SK-N-SH (cell line): ENCODE measurements around the gene GPR146. TPM values are rescaled to one million over a fixed set of nuclear protein-coding genes. Genes with fewer than 3 reads are reported as not detected.

Experiments
- CTCF ChIA-PET: fragments of 300-600, 350-600 bp; formaldehyde crosslinking; extraction: SDS; loops from one replicate; lab custom pipeline; 2021; lab: Yijun Ruan, JAX
- POLR2A ChIA-PET: fragments of 350-600 bp; sonication (Branson Sonifier 250); formaldehyde crosslinking; extraction: SDS; loops from one replicate; lab custom pipeline; 2020; ENCODE audit warnings: antibody characterized with exemption, inconsistent platforms; lab: Yijun Ruan, JAX
- DNase-seq: peaks from one replicate; pipeline ENCODE4 v3.0.0; 2012
- H2AFZ ChIP-seq: fragments of 200-600 bp; sonication (generic); 2 replicates; pipeline ENCODE4 v1.8.1; 2016; ENCODE audit warnings: antibody characterized with exemption, mild to moderate bottlenecking, low read depth
- H3F3A ChIP-seq: fragments of 200-600 bp; sonication (generic); replicated peaks from 2 replicates; pipeline ENCODE3; 2016; ENCODE audit warnings: antibody characterized with exemption, mild to moderate bottlenecking; ENCODE audit not compliant: insufficient read depth
- H3K27ac ChIP-seq, 2 experiments: fragments of 200-500 bp in 1 of 2; fragments of 200-600 bp in 1 of 2; sonication (Bioruptor generic) in 1 of 2; sonication (generic), shearing (Covaris generic) in 1 of 2; 2 replicates each; pipeline versions ENCODE4 v1.5.1 to v1.6.1; 2014 to 2016; ENCODE audit warnings: low read depth in 2 of 2, inconsistent platforms in 1 of 2, low read length in 1 of 2, mild to moderate bottlenecking in 1 of 2, mixed read lengths in 1 of 2
- H3K27me3 ChIP-seq: fragments of 200-600 bp; sonication (generic), shearing (Covaris generic); 2 replicates; pipeline ENCODE4 v1.6.1; 2016; ENCODE audit warnings: mixed run types; ENCODE audit not compliant: insufficient read depth
- H3K36me3 ChIP-seq, 2 experiments: fragments of 200-500 bp in 1 of 2; fragments of 200-600 bp in 1 of 2; sonication (Bioruptor generic) in 1 of 2; sonication (generic) in 1 of 2; replicated peaks in 1 of 2; 2 replicates each; pipeline versions ENCODE3 to v1.5.1; 2014 to 2016; ENCODE audit warnings: low read length in 1 of 2, mild to moderate bottlenecking in 1 of 2; ENCODE audit not compliant: insufficient read depth in 2 of 2, control insufficient read depth in 1 of 2
- H3K4me1 ChIP-seq, 2 experiments: fragments of 200-500 bp in 1 of 2; fragments of 200-600 bp in 1 of 2; sonication (Bioruptor generic) in 1 of 2; sonication (generic), shearing (Covaris generic) in 1 of 2; 2 replicates each; pipeline versions ENCODE4 v1.5.1 to v1.6.1; 2014 to 2016; ENCODE audit warnings: low read depth in 1 of 2, low read length in 1 of 2, mixed run types in 1 of 2; ENCODE audit not compliant: insufficient read depth in 2 of 2, control insufficient read depth in 1 of 2
- H3K4me2 ChIP-seq: fragments of 200-600 bp; sonication (generic), shearing (Covaris generic); 2 replicates; pipeline ENCODE4 v1.6.1; 2017; ENCODE audit warnings: mixed run types
- H3K4me3 ChIP-seq, 2 experiments: fragments of 200-500 bp in 1 of 2; fragments of 200-600 bp in 1 of 2; sonication (Bioruptor generic) in 1 of 2; sonication (generic), shearing (Covaris generic) in 1 of 2; 2 replicates each; pipeline versions ENCODE4 v1.5.1 to v1.8.1; 2014 to 2016; ENCODE audit warnings: low read depth in 2 of 2, inconsistent platforms in 1 of 2, low read length in 1 of 2, mild to moderate bottlenecking in 1 of 2, mixed read lengths in 1 of 2, moderate library complexity in 1 of 2
- H3K79me2 ChIP-seq: fragments of 200-600 bp; sonication (generic); 2 replicates; pipeline ENCODE4 v1.8.1; 2017; ENCODE audit warnings: mild to moderate bottlenecking; ENCODE audit not compliant: insufficient read depth
- H3K9ac ChIP-seq: fragments of 200-600 bp; sonication (generic); 2 replicates; pipeline ENCODE4 v1.6.1; 2017; ENCODE audit warnings: mixed run types
- H3K9me2 ChIP-seq: fragments of 200-600 bp; sonication (generic); 2 replicates; pipeline ENCODE4 v1.6.1; 2017; ENCODE audit warnings: mixed run types
- H3K9me3 ChIP-seq: fragments of 200-600 bp; sonication (generic); 2 replicates; pipeline ENCODE4 v1.6.1; 2017; ENCODE audit warnings: mixed run types, mild to moderate bottlenecking, moderate library complexity
- H4K20me1 ChIP-seq: fragments of 200-600 bp; sonication (generic); 2 replicates; pipeline ENCODE4 v1.6.1; 2017; ENCODE audit warnings: mild to moderate bottlenecking, mixed run types; ENCODE audit not compliant: insufficient read depth
- CHD2 ChIP-seq: fragments of 150-350 bp; IDR thresholded peaks from 2 replicates; pipeline ENCODE4 v1.6.1; 2018; ENCODE audit warnings: low read length; ENCODE audit not compliant: partially characterized antibody
- EP300 ChIP-seq, 2 experiments: IDR thresholded peaks; 2 replicates each; pipeline versions ENCODE4 v1.4.0 to v1.6.1; 2012; ENCODE audit warnings: borderline replicate concordance in 1 of 2, low read depth in 1 of 2, low read length in 1 of 2
- EZH2phosphoT487 ChIP-seq: fragments of 200-600 bp; sonication (generic); IDR thresholded peaks from 2 replicates; pipeline ENCODE4 v1.6.1; 2017; ENCODE audit warnings: low read depth, mixed run types, mild to moderate bottlenecking, antibody characterized with exemption, moderate library complexity, borderline replicate concordance
- GATA2 ChIP-seq: sonication (generic); formaldehyde crosslinking; IDR thresholded peaks from 2 replicates; pipeline ENCODE4 v1.5.0; 2020; ENCODE audit warnings: mild to moderate bottlenecking, missing genetic modification reagents
- MEF2A ChIP-seq: IDR thresholded peaks from 2 replicates; pipeline ENCODE4 v1.4.0; 2012; ENCODE audit warnings: low read depth, borderline replicate concordance
- NFIC ChIP-seq: IDR thresholded peaks from 2 replicates; pipeline ENCODE4 v1.4.0; 2012; ENCODE audit warnings: borderline replicate concordance
- NRF1 ChIP-seq: IDR thresholded peaks from 2 replicates; pipeline ENCODE4 v1.6.1; 2012; ENCODE audit warnings: low read depth, mild to moderate bottlenecking, low read length
- RFX5 ChIP-seq: IDR thresholded peaks from 2 replicates; pipeline ENCODE4 v1.6.1; 2012; ENCODE audit warnings: mild to moderate bottlenecking, improper control_type of control experiment, low read length
- YY1 ChIP-seq: IDR thresholded peaks from 2 replicates; pipeline ENCODE4 v1.4.0; 2012; ENCODE audit warnings: low read depth, mild to moderate bottlenecking
- WGBS: methylation state at CpG from one replicate; pipeline ENCODE4 v1.1.6; 2017; ENCODE audit warnings: low lambda C conversion rate; 5-methylcytosine and 5-hydroxymethylcytosine counted together
- polyA plus RNA-seq, 3 experiments: library from polyadenylated mRNA; depleted of rRNA; stranded (reverse); fragments of >200 nt; gene quantifications; 2 replicates each; pipeline ENCODE4 v1.2.3, GENCODE V29; 2012
- TF ChIP-seq, protein P1 (sequence below): IDR thresholded peaks from 2 replicates; pipeline ENCODE4 v1.4.0; 2012; ENCODE audit warnings: low read depth, borderline replicate concordance
- TF ChIP-seq, protein P2 (sequence below): fragments of 200-600 bp; sonication (generic); IDR thresholded peaks from 2 replicates; pipeline ENCODE4 v1.6.1; 2017; ENCODE audit warnings: antibody characterized with exemption, mild to moderate bottlenecking, moderate library complexity
- TF ChIP-seq, protein P3 (sequence below): IDR thresholded peaks from 2 replicates; pipeline ENCODE4; 2012

Gene GPR146
- polyA plus RNA-seq, 1 of the 3 experiments (the other 2 are of a cell fraction) = 1.4 TPM

DNA sequence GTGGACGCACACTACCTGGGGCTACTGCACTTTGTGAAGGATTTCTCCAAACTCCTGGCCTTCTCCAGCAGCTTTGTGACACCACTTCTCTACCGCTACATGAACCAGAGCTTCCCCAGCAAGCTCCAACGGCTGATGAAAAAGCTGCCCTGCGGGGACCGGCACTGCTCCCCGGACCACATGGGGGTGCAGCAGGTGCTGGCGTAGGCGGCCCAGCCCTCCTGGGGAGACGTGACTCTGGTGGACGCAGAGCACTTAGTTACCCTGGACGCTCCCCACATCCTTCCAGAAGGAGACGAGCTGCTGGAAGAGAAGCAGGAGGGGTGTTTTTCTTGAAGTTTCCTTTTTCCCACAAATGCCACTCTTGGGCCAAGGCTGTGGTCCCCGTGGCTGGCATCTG, 14.0 kb downstream of the GPR146 start:
- no peaks in the 10 kb centered on the region; the same call in 1 of the 2 replicates for H3K79me2 ChIP-seq
- H3K36me3 ChIP-seq = peaks cover 0 to 3% of the 10 kb centered on the region in 2 experiments
- no peaks in the 10 kb centered on the region for H3F3A ChIP-seq
- no peak overlapping the region for H3K4me3 ChIP-seq
- DNase-seq = no peak
- H3K27me3 ChIP-seq = no peaks in the 10 kb centered on the region
- TF ChIP-seq NRF1 (no peak), MEF2A (no peak), EP300 (IDR thresholded peaks at IDR 0.05; ENCODE audit: borderline replicate concordance in 1 of 2, low read depth in 1 of 2, low read length in 1 of 2) (no peak), YY1 (no peak)
- TF ChIP-seq, protein P1, sequence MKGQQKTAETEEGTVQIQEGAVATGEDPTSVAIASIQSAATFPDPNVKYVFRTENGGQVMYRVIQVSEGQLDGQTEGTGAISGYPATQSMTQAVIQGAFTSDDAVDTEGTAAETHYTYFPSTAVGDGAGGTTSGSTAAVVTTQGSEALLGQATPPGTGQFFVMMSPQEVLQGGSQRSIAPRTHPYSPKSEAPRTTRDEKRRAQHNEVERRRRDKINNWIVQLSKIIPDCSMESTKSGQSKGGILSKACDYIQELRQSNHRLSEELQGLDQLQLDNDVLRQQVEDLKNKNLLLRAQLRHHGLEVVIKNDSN = no peak
- TF ChIP-seq, protein P2, sequence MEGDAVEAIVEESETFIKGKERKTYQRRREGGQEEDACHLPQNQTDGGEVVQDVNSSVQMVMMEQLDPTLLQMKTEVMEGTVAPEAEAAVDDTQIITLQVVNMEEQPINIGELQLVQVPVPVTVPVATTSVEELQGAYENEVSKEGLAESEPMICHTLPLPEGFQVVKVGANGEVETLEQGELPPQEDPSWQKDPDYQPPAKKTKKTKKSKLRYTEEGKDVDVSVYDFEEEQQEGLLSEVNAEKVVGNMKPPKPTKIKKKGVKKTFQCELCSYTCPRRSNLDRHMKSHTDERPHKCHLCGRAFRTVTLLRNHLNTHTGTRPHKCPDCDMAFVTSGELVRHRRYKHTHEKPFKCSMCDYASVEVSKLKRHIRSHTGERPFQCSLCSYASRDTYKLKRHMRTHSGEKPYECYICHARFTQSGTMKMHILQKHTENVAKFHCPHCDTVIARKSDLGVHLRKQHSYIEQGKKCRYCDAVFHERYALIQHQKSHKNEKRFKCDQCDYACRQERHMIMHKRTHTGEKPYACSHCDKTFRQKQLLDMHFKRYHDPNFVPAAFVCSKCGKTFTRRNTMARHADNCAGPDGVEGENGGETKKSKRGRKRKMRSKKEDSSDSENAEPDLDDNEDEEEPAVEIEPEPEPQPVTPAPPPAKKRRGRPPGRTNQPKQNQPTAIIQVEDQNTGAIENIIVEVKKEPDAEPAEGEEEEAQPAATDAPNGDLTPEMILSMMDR = no peak
- TF ChIP-seq, protein P3, sequence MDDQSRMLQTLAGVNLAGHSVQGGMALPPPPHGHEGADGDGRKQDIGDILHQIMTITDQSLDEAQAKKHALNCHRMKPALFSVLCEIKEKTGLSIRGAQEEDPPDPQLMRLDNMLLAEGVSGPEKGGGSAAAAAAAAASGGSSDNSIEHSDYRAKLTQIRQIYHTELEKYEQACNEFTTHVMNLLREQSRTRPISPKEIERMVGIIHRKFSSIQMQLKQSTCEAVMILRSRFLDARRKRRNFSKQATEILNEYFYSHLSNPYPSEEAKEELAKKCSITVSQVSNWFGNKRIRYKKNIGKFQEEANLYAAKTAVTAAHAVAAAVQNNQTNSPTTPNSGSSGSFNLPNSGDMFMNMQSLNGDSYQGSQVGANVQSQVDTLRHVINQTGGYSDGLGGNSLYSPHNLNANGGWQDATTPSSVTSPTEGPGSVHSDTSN = no peak
- H3K9ac ChIP-seq = no peak overlapping the region
- no peak overlapping the region for H3K4me2 ChIP-seq
- no peaks in the 10 kb centered on the region for H3K9me2 ChIP-seq
- peaks cover 0 to 34% of the 10 kb centered on the region in 2 experiments; a peak in 1 of 4 replicates for H3K4me1 ChIP-seq
- 92% methylated on average over 13 of the region's 13 CpGs for WGBS
- no peak overlapping the region for H3K27ac ChIP-seq
- POLR2A ChIA-PET = no interaction called here
- peaks cover 13% of the 10 kb centered on the region; the same call in 1 of the 2 replicates for H4K20me1 ChIP-seq
- no peaks in the 10 kb centered on the region for H3K9me3 ChIP-seq
- no peak overlapping the region for H2AFZ ChIP-seq
- CTCF ChIA-PET = interaction anchor here (0.6 to 27.8 kb wide), 6 partner anchors 11 to 70 kb away, joined by 3 to 756 read pairs (median 6); partner anchors contain the start of gene GPR146

DNA sequence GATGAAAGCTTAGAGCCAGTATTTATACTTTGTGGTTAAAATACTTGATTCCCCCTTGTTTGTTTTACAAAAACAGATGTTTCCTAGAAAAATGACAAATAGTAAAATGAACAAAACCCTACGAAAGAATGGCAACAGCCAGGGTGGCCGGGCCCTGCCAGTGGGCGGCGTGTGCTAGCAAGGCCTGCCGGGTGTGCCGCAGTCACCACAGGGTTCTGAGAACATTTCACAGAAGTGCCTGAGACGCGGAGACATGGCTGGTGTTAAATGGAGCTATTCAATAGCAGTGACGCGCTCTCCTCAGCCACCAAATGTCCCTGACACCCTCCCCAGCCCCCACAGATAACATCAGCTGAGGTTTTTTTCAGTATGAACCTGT, 14.5 kb downstream of the GPR146 start:
- H3K27ac ChIP-seq = no peak overlapping the region
- 96% methylated on average over 10 of the region's 10 CpGs for WGBS
- no peaks in the 10 kb centered on the region for H3K9me3 ChIP-seq
- no peak for TF ChIP-seq EZH2phosphoT487
- no peak for TF ChIP-seq GATA2 (CRISPR knock-in tag)
- TF ChIP-seq, protein P3 = no peak
- no peak for TF ChIP-seq NFIC
- no peak for TF ChIP-seq CHD2
- TF ChIP-seq, protein P2 = no peak
- TF ChIP-seq RFX5 = no peak
- no peaks in the 10 kb centered on the region for H3K27me3 ChIP-seq
- no peak overlapping the region for H3K9ac ChIP-seq
- ChIA-PET CTCF (interaction anchor here (0.6 to 27.8 kb wide), 6 partner anchors 11 to 70 kb away, joined by 3 to 756 read pairs (median 6); partner anchors contain the start of gene GPR146), POLR2A (no interaction called here)
- peaks cover 0 to 3% of the 10 kb centered on the region in 2 experiments for H3K36me3 ChIP-seq
- no peak overlapping the region for H3K4me2 ChIP-seq
- DNase-seq = no peak
- no peaks in the 10 kb centered on the region; the same call in 1 of the 2 replicates for H3K79me2 ChIP-seq
- H3K4me3 ChIP-seq = no peak overlapping the region
- H3F3A ChIP-seq = no peaks in the 10 kb centered on the region
- no peaks in the 10 kb centered on the region for H3K9me2 ChIP-seq
- peaks cover 0 to 34% of the 10 kb centered on the region in 2 experiments; a peak in 1 of 4 replicates for H3K4me1 ChIP-seq
- H2AFZ ChIP-seq = no peak overlapping the region
- peaks cover 13% of the 10 kb centered on the region; the same call in 1 of the 2 replicates for H4K20me1 ChIP-seq
